NCI-H187 (cell line): ENCODE results near the gene XNDC1N.

Source experiments
- DNase-seq, 2 experiments: peaks; one replicate each; lab custom pipeline; 2025; lab: John Stamatoyannopoulos, UW

XNDC1N gene, protein sequence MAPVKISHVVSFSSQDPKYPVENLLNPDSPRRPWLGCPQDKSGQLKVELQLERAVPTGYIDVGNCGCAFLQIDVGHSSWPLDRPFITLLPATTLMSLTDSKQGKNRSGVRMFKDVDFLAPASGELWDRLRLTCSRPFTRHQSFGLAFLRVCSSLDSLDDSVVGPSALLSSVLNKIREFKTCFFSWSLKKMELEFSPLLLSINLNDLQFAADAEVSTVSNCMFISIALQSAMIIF

DNA sequence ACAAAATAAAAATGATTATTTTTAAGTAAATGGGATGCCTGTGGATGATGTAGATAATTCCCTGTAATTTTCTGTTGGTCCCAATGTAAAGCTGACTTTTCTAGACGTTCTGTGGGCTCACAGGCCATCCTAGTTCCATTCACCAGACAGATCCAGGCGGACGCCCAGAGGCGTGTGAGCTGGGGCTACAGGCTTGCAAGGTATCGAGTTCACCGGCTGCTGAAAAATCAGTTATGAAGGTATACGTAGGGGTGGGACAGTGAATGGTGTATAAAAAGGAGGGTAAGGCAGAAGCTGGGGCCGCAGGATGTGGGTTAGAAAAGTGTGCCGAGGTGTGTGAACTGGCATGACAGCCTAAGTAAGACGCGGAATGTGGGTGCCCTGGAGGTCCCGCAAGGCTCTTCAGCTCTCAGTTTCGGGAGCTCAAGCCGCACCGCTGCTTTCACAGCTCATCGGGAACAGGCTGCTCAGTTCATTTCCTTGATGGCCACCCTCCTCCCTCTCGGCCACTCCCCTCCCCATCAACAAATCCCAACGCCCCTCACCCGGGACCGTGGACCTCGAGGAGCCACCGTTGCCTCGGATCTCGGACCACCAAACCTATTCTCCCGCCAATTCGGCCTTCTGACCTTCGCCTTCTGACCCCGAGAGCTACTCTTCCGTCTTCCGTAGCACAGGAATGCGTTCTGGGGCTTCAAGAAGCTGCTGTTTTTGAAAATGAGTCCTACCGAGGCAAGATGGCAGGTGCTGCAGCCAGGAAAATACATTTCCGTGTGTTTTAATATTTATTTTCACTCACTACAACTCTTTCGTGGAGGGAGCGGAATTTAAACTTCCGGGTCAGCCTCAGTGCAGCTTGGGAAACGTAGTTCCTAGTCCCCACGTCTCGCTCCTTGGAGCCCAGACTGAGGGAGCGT lies at the start of gene XNDC1N:
XNDC1N (minus strand) TSS at position 775 of the 917 bp plus-strand sequence. CDS start 5,241 bp downstream, outside the sequence.
- DNase-seq, result peak; percentile 86 to 88

DNA sequence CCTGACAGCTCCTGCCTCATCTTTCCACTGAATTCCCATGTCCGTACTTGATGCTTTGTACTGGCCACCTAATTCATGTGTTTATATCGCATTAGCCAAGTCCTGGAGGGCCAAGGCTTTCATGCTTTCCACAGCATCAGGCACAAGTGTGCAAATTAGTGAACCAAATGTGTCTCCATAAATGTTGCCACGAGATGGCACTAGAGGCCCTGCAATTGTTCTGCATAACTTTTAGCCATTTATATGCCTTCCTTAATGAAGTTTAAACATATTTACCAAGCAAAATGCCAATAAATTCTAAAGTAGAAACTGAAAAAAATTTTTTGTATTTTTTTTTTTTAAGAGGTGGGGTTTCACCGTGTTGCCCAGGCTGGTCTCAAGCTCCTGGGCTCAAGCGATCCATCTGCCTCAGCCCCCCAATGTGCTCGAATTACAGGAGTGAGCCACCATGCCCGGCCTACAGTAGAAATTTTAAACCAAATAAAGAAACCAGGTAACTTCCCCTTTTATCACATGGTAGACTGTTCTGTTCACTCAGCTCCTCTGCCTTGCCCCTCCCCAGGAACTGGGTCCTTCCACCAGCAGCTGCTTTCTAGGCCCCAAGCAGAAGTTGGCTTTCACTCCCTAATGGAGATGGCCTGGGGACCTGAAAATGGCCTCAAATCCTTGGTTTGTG lies 49.5 kb upstream of the XNDC1N start:
- DNase-seq, result no peak

GRCh38 chr11:71977090-71977489 lies 48.7 kb upstream of the XNDC1N start:
- no peak for DNase-seq

GRCh38 chr11:71976551-71976950 lies 48.2 kb upstream of the XNDC1N start:
- DNase-seq, result no peak

DNA sequence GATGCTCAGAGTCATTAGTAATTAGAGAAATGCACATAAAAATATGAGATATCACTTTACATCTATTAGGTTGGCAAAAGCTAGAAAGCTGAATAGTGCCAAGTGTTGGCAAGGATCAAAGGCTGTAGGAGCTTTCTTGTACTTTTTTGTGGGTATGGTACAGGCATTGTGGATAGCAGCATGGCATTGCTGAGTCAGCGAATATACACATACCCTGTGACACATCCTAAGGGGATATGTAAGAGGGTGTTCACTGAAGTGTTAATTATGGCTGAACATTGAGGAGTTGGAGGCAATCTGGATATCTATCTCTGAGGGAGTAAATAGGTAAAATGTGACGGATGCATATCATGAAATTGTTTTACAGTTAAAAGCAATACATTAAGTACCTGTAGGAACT lies 43.3 kb upstream of the XNDC1N start:
- no peak for DNase-seq

- no peak for DNase-seq
Measured at GRCh38 chr11:71964641-71965040, 36.2 kb upstream of the XNDC1N start.

- no peak for DNase-seq
Measured at GRCh38 chr11:71963468-71963867, 35.1 kb upstream of the XNDC1N start.

- no peak for DNase-seq
Measured at GRCh38 chr11:71962428-71963038, 34.1 kb upstream of the XNDC1N start.

DNA sequence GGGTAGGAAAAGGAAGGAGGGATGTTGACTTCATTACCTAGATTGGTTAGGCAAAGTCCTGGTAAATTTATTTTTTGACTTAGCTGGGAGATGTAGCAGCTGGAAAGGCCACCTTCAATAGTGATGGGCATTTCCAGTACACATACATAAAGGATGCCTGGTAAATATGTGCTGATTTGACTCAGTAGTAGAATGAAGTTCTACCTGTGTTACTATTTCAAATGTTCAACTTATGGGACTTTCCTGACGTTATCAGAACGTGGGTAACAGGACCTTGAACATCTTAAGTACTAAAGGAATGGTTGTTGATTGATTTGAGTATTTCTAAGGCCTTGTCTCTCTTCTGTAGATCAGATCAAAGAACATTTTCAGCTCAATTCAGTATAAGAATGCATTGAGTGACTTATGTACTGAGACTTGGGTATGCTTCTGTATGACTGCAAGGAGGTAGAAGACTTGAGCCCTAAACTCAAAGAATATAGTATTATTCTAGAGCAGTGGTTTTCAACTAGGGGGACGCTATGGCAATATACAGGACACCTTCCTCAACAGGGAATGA lies 27.6 kb upstream of the XNDC1N start:
- no peak for DNase-seq

- no peak for DNase-seq
Measured at GRCh38 chr11:71951741-71952310, 23.4 kb upstream of the XNDC1N start.

DNA sequence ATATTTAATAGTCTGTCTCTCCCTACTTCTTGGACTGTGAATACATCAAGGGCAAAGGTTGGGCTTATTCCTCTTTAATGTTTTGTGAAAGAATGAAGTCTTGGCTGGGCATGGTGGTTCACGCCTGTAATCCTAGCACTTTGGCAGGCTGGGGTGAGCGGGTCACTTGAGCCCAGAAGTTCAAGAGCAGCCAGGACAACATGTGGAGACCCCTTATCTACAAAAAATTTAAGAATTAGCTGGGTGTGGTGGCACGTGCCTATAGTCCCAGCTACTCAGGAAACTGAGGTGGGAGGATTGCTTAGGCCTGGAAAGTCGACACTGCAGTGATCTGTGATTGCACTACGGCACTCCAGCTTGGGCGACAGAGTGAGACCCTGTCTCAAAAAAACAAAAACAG lies 20.6 kb upstream of the XNDC1N start:
- no peak for DNase-seq

- DNase-seq, result no peak
Measured at GRCh38 chr11:71948314-71949027, 20.1 kb upstream of the XNDC1N start.

- no peak for DNase-seq
Measured at GRCh38 chr11:71947498-71947897, 19.1 kb upstream of the XNDC1N start.

DNA sequence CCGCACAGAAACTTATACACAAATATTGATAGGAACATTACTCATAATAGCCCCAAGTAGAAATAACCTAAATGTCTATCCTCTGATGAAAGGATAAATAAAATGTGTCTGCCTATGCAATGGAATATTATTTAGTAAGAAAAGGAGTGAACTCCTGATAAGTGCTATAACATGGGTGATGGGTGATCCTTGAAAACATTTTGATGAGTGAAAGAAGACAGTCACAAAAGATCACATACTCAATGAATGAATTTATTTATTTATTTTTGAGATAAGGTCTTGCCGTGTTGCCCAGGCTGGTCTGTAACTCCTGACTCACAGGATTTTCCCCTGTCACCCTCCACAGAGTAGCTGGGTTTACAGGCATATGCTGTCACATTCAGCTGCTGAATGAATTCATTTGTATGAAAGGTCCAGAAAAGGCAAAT lies 17.8 kb upstream of the XNDC1N start:
- no peak for DNase-seq

GRCh38 chr11:71940561-71941219 lies 12.3 kb upstream of the XNDC1N start:
- no peak for DNase-seq

GRCh38 chr11:71937826-71938225 lies 9.4 kb upstream of the XNDC1N start:
- no peak for DNase-seq

DNA sequence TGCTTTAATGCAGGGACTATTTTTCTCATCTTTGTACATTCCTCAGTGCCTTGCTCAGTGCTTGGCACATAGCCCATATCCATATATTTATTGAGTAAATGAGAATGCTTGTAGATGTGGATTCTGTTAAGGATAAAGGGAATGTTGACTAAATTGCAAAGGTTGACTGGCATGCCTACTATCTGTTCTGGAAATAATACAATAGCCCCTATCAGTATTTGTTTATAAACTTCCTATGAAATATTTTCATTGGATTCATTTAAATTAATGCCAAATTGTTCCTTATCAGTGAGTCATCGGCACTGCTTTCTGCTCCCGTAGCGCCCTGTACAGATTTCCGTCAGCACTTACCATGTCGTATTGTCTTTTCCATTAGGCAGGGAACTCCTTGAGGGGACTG lies 8.4 kb upstream of the XNDC1N start:
- DNase-seq, result no peak

DNA sequence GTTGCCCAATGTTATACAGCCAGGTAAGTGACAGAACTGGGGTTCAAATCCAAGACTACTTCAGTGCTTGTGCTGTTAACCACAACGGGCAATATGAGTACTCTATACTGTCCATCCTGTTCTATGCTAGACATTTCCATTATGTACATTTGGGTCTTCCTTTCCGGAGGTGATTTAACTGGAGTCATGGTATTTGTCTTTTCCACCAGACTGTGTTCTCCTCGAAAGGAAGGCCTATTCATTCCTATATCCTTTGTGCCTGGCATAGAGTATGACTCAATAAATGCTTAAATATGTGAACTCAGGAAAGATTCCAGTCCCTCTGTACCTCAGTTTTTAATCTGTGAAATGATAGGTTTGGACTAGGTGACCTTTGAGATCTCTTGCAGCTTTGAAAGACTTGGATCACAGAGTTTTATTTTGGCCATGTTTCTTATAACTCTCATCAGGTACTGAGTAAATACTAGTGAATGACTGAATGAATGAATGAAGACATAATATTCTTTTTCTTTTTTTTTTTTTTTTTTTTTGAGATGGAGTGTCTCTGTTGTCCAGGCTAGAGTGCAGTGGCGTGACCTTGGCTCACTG lies 7.0 kb upstream of the XNDC1N start:
- no peak for DNase-seq

- DNase-seq, result no peak
Measured at GRCh38 chr11:71934213-71934612, 5.8 kb upstream of the XNDC1N start.
